22Rv1 (cell line): ENCODE results near the gene KRT32.

Experiments used
- H3K27ac ChIP-seq: fragments of 450-650 bp; 2 replicates; pipeline ENCODE4 v1.5.1; 2017
- CTCF ChIP-seq: fragments of 450-650 bp; IDR thresholded peaks from 2 replicates; pipeline ENCODE4 v1.5.1; 2017; ENCODE audit warnings: mild to moderate bottlenecking
- ZFX ChIP-seq: fragments of 450-650 bp; IDR thresholded peaks from 2 replicates; pipeline ENCODE4 v1.6.1; 2017; ENCODE audit warnings: antibody characterized with exemption, borderline replicate concordance

KRT32 gene

GRCh38 chr17:41418116-41418860 lies 48.9 kb downstream of the KRT32 start:
- TF ChIP-seq ZFX: no peak
- TF ChIP-seq CTCF: no peak
- no peak overlapping the region for H3K27ac ChIP-seq

GRCh38 chr17:41417576-41418015 lies 49.6 kb downstream of the KRT32 start:
- H3K27ac ChIP-seq: no peak overlapping the region
- TF ChIP-seq ZFX (no peak), CTCF (peak; percentile 59)

GRCh38 chr17:41417127-41417526 lies 50.1 kb downstream of the KRT32 start:
- TF ChIP-seq ZFX (no peak), CTCF (no peak)
- no peak overlapping the region for H3K27ac ChIP-seq

GRCh38 chr17:41416479-41416878 lies 50.7 kb downstream of the KRT32 start:
- TF ChIP-seq ZFX (no peak), CTCF (no peak)
- H3K27ac ChIP-seq: no peak overlapping the region

- no peak overlapping the region for H3K27ac ChIP-seq
- no peak for TF ChIP-seq ZFX
- no peak for TF ChIP-seq CTCF
These were observed 51.3 kb downstream of the KRT32 start for GRCh38 chr17:41415833-41416335.

- H3K27ac ChIP-seq: no peak overlapping the region
- TF ChIP-seq ZFX (no peak), CTCF (no peak)
These were observed 51.8 kb downstream of the KRT32 start for GRCh38 chr17:41415411-41415810.

- H3K27ac ChIP-seq: no peak overlapping the region
- no peak for TF ChIP-seq CTCF
- TF ChIP-seq ZFX: no peak
These were observed 53.2 kb downstream of the KRT32 start for GRCh38 chr17:41413982-41414381.
